GM12878 (cell line): Measurements from ENCODE around the gene GPRC5C. TPM values are rescaled to one million over a fixed set of nuclear protein-coding genes. Genes with fewer than 3 reads are reported as not detected.

Experiments used
- ATAC-seq: fragments of 200-7000 bp; cut with Tn5 transposase; 3 replicates; pipeline ENCODE4 v1.9.1; 2020; ENCODE audit warnings: mild to moderate bottlenecking, moderate library complexity
- BruUV-seq: library from RNA; stranded (reverse); fragments of 400-500 nt; replicated peaks from 2 replicates; lab custom pipeline; 2021; lab: Mats Ljungman, UMichigan
- CTCF ChIA-PET: fragments of 300-600 bp; sonication (Branson Sonifier 250); formaldehyde crosslinking; extraction: SDS; loops from one replicate; lab custom pipeline; 2021; ENCODE audit warnings: inconsistent platforms; lab: Yijun Ruan, JAX
- POLR2A ChIA-PET: fragments of 350-600 bp; formaldehyde crosslinking; extraction: SDS; loops from one replicate; lab custom pipeline; 2021; ENCODE audit warnings: inconsistent platforms; lab: Charles Lee
- RAD21 ChIA-PET: fragments of 300-600 bp; sonication (Branson Sonifier 250); formaldehyde crosslinking; loops from one replicate; lab custom pipeline; 2023; ENCODE audit warnings: antibody characterized with exemption; ENCODE audit not compliant: unreplicated experiment; lab: Charles Lee
- SMC1A ChIA-PET: fragments of 300-600 bp; sonication (Branson Sonifier 250); formaldehyde crosslinking; loops from one replicate; lab custom pipeline; 2023; ENCODE audit not compliant: unreplicated experiment, uncharacterized antibody; lab: Charles Lee
- DNase-seq: peaks from one replicate; pipeline ENCODE4 v3.0.0-alpha.2; 2011; ENCODE audit warnings: low read depth, low spot score
- FAIRE-seq: peaks from 3 replicates; lab custom pipeline; 2011; peaks lifted over from hg19 to GRCh38; lab: Jason Lieb, UNC
- H2AFZ ChIP-seq: 2 replicates; pipeline ENCODE4 v1.6.0; 2011; ENCODE audit warnings: low read depth, low read length, control low read depth; ENCODE audit not compliant: control insufficient read depth
- H3K27ac ChIP-seq: 2 replicates; pipeline ENCODE4 v1.5.1; 2011; ENCODE audit warnings: control low read depth; ENCODE audit not compliant: control insufficient read depth, insufficient read depth
- H3K27me3 ChIP-seq, 2 experiments: replicated peaks in 1 of 2; 2 replicates each; pipeline versions ENCODE4 v1.6.0 to v1.6.1; 2011; ENCODE audit warnings: low read length in 1 of 2; ENCODE audit not compliant: control insufficient read depth in 2 of 2, insufficient read depth in 2 of 2
- H3K36me3 ChIP-seq, 2 experiments: 2 replicates each; pipeline ENCODE4 v1.5.1; 2011; ENCODE audit warnings: low read length in 1 of 2; ENCODE audit not compliant: control insufficient read depth in 2 of 2, insufficient read depth in 2 of 2
- H3K4me1 ChIP-seq: 2 replicates; pipeline ENCODE4 v1.6.1; 2011; ENCODE audit warnings: mild to moderate bottlenecking, low read length, moderate library complexity, mixed read lengths; ENCODE audit not compliant: control insufficient read depth, insufficient read depth
- H3K4me2 ChIP-seq: 2 replicates; pipeline ENCODE4 v1.6.0; 2011; ENCODE audit warnings: control low read depth; ENCODE audit not compliant: control insufficient read depth, insufficient read depth
- H3K4me3 ChIP-seq: fragments of 200-600 bp; sonication (generic); 2 replicates; pipeline ENCODE4 v1.5.1; 2016
- H3K79me2 ChIP-seq: 2 replicates; pipeline ENCODE4 v1.6.0; 2011; ENCODE audit warnings: low read length; ENCODE audit not compliant: control insufficient read depth, insufficient read depth
- H3K9ac ChIP-seq: 2 replicates; pipeline ENCODE4 v1.8.0; 2011; ENCODE audit warnings: low read length, control low read depth, mixed read lengths; ENCODE audit not compliant: control insufficient read depth, insufficient read depth
- H3K9me3 ChIP-seq: replicated peaks from 3 replicates; pipeline ENCODE4 v1.5.1; 2011; ENCODE audit warnings: mild to moderate bottlenecking, low read length; ENCODE audit not compliant: control insufficient read depth, insufficient read depth
- H4K20me1 ChIP-seq: 2 replicates; pipeline ENCODE4 v1.6.0; 2011; ENCODE audit not compliant: control insufficient read depth, insufficient read depth
- BCL3 ChIP-seq: IDR thresholded peaks from 2 replicates; pipeline ENCODE4 v1.6.1; 2011; ENCODE audit warnings: borderline replicate concordance, low read depth, mild to moderate bottlenecking, moderate library complexity, low read length; ENCODE audit not compliant: insufficient read depth, poor library complexity, severe bottlenecking
- CHD2 ChIP-seq: IDR thresholded peaks from 2 replicates; pipeline ENCODE4 v1.6.1; 2011; ENCODE audit warnings: low read depth, low read length, improper control_type of control experiment, borderline replicate concordance
- CHD4 ChIP-seq: fragments of 200-600 bp; sonication (generic); IDR thresholded peaks from 2 replicates; pipeline ENCODE4 v1.6.1; 2016; ENCODE audit warnings: mild to moderate bottlenecking
- CREB1 ChIP-seq: IDR thresholded peaks from 2 replicates; pipeline ENCODE4 v1.6.1; 2012; ENCODE audit warnings: low read depth, mild to moderate bottlenecking, inconsistent platforms
- EP300 ChIP-seq, 2 experiments: fragments of 150-350 bp in 1 of 2; IDR thresholded peaks; 2 replicates each; pipeline ENCODE4 v1.6.1; 2011 to 2012; ENCODE audit warnings: low read depth in 2 of 2, low read length in 2 of 2, borderline replicate concordance in 1 of 2, improper control_type of control experiment in 1 of 2, inconsistent platforms in 1 of 2; ENCODE audit not compliant: control insufficient read depth in 1 of 2
- IKZF2 ChIP-seq, 2 experiments: fragments of 450-650 bp; IDR thresholded peaks; 2 replicates each; pipeline ENCODE4 v1.6.1; 2017; ENCODE audit warnings: mild to moderate bottlenecking in 2 of 2, moderate library complexity in 2 of 2
- NKRF ChIP-seq: fragments of 450-650 bp; conservative IDR thresholded peaks from 2 replicates; pipeline ENCODE4 v1.6.1; 2017; ENCODE audit warnings: mild to moderate bottlenecking, moderate library complexity
- POLR2AphosphoS2 ChIP-seq: IDR thresholded peaks from 2 replicates; pipeline ENCODE4 v1.6.1; 2011; ENCODE audit warnings: low read depth, mild to moderate bottlenecking, low read length, improper control_type of control experiment, moderate library complexity
- RUNX3 ChIP-seq: IDR thresholded peaks from 2 replicates; pipeline ENCODE4 v1.6.1; 2012; ENCODE audit warnings: low read length, inconsistent platforms
- SMARCA5 ChIP-seq: fragments of 450-650 bp; IDR thresholded peaks from 2 replicates; pipeline ENCODE4 v1.6.1; 2017; ENCODE audit warnings: mild to moderate bottlenecking
- TAF1 ChIP-seq: IDR thresholded peaks from 2 replicates; pipeline ENCODE4 v1.6.1; 2011; ENCODE audit warnings: mild to moderate bottlenecking, low read depth, low read length, borderline replicate concordance
- YBX1 ChIP-seq: fragments of 450-650 bp; IDR thresholded peaks from 2 replicates; pipeline ENCODE4 v1.6.1; 2016; ENCODE audit warnings: antibody characterized with exemption
- ZBTB11 ChIP-seq: fragments of 450-650 bp; formaldehyde crosslinking; IDR thresholded peaks from 2 replicates; pipeline ENCODE4 v1.5.0; 2022; ENCODE audit warnings: mild to moderate bottlenecking, missing genetic modification characterization
- ZNF207 ChIP-seq: fragments of 450-650 bp; IDR thresholded peaks from 2 replicates; pipeline ENCODE4 v1.6.1; 2014; ENCODE audit warnings: antibody characterized with exemption, mild to moderate bottlenecking, borderline replicate concordance
- WGBS: methylation state at CpG from one replicate; pipeline ENCODE4 v1.1.6; 2016; ENCODE audit warnings: low lambda C conversion rate; ENCODE audit not compliant: insufficient replicate concordance, insufficient coverage; ENCODE audit errors: missing lambda C conversion rate; 5-methylcytosine and 5-hydroxymethylcytosine counted together
- in situ Hi-C: fragments of 300-500 bp; cut with MboI; formaldehyde crosslinking; loops from 9 replicates; pipeline ENCODE4 v1.14.3; 2018; ENCODE audit warnings: mixed read lengths
- intact Hi-C: fragments of 100-400 bp; cut with micrococcal nuclease; formaldehyde crosslinking; loops from one replicate; pipeline ENCODE4 v1.14.2; 2022; ENCODE audit not compliant: unreplicated experiment
- polyA plus RNA-seq, 11 experiments: library from polyadenylated mRNA; depleted of rRNA in 4 of 11; unstranded in 6 of 11; stranded (reverse) in 5 of 11; fragments of >200 nt; fragmentation: Nextera tagmentation in 4 of 11; fragmentation: Illumina TruSeq in 1 of 11; extraction: Ambion mirVana in 4 of 11; extraction: Trizol in 1 of 11; gene quantifications; 1 replicate in 1 of 11; 2 replicates in 10 of 11; pipeline versions ENCODE4 v1.2.1 to v1.2.3, GENCODE V29; 2011 to 2016; ENCODE audit warnings: inconsistent platforms in 2 of 11, missing spikeins in 2 of 11, low read depth in 1 of 11
- total RNA-seq, 4 experiments: library from RNA; depleted of rRNA in 3 of 4; stranded (reverse); fragments of >200 nt in 3 of 4; fragmentation: Illumina TruSeq in 1 of 4; extraction: Trizol in 1 of 4; gene quantifications; 2 replicates each; pipeline versions ENCODE4 v1.2.1 to v1.2.3, GENCODE V29; 2013 to 2021

The GPRC5C gene
- total and polyA plus RNA-seq, 10 of the 15 experiments (the other 5 are each of a cell fraction or from before 2014, with no cell fraction given) = 0.04 to 1.3 (median 0.36) TPM; not detected in 2

GRCh38 chr17:74485022-74485743 lies 53.3 kb downstream of the GPRC5C start (continued):
- TF ChIP-seq NKRF = no peak

- no peak overlapping the region for H3K4me2 ChIP-seq
- no peak for TF ChIP-seq CHD2
- no peak for TF ChIP-seq EP300 (IDR thresholded peaks at IDR 0.05; ENCODE audit: borderline replicate concordance in 1 of 2, control insufficient read depth in 1 of 2, low read depth in 2 of 2, low read length in 2 of 2)
- TF ChIP-seq ZBTB11 (CRISPR knock-in tag) = no peak
- TF ChIP-seq TAF1 = no peak
- TF ChIP-seq CHD4 = no peak
- no peak; the same call in 1 of the 2 replicates for TF ChIP-seq POLR2AphosphoS2
- TF ChIP-seq CREB1 = no peak
- no peak for TF ChIP-seq SMARCA5
- no peak for TF ChIP-seq YBX1
- TF ChIP-seq IKZF2 (IDR thresholded peaks at IDR 0.05) = no peak
- no peak for TF ChIP-seq RUNX3
- no peak for TF ChIP-seq BCL3
- TF ChIP-seq ZNF207 = no peak
These were observed 54.0 kb downstream of the GPRC5C start for GRCh38 chr17:74485841-74486240.

More at GRCh38 chr17:74485841-74486240, 54.0 kb downstream of the GPRC5C start:
- ATAC-seq (no peak), DNase-seq (no peak), FAIRE-seq (no peak)
- Histone ChIP-seq H3K79me2 (no peaks in the 10 kb centered on the region), H2AFZ (no peak overlapping the region), H3K4me1 (no peaks in the 10 kb centered on the region), H3K27ac (no peak overlapping the region), H3K27me3 (no peaks in the 10 kb centered on the region), H4K20me1 (no peaks in the 10 kb centered on the region; the same call in 1 of the 2 replicates), H3K36me3 (peaks cover 18 to 41% of the 10 kb centered on the region in 2 experiments), H3K9me3 (no peaks in the 10 kb centered on the region; the same call in 2 of the 3 replicates), H3K9ac (no peak overlapping the region), H3K4me3 (no peak overlapping the region)
- no TSS peak for BruUV-seq
- in situ Hi-C loops = no loop called here
- RAD21 ChIA-PET = interaction anchor here (1.0 kb wide), 1 partner anchor 13 kb away, joined by 3 read pairs; no protein-coding TSS in a partner anchor
- 94% methylated on average over 5 of the region's 5 CpGs for WGBS
- SMC1A ChIA-PET = interaction anchor here (1.0 kb wide), 1 partner anchor 19 kb away, joined by 3 read pairs; the partner anchor contains the start of gene CD300A
- intact Hi-C loops = no loop called here
- CTCF ChIA-PET = no interaction called here
- POLR2A ChIA-PET = no interaction called here
